Activated CD8-positive, alpha-beta T cell treated with anti-CD3 and anti-CD28 coated beads for 36 hours (primary cell): ENCODE data around the gene PMEPA1. TPM values are rescaled to one million over a fixed set of nuclear protein-coding genes. Genes with fewer than 3 reads are reported as not detected.

Source experiments
- ATAC-seq: fragments of 200-7000 bp; cut with Tn5 transposase; one replicate; pipeline ENCODE4 v1.10.0; 2021; ENCODE audit warnings: mild to moderate bottlenecking, moderate library complexity
- CTCF ChIA-PET: fragments of 350-600 bp; sonication (Branson Sonifier 250); formaldehyde crosslinking; loops from one replicate; lab custom pipeline; 2021; ENCODE audit warnings: antibody characterized with exemption; lab: Charles Lee
- POLR2A ChIA-PET: fragments of 350-600 bp; sonication (Branson Sonifier 250); formaldehyde crosslinking; loops from one replicate; lab custom pipeline; 2021; ENCODE audit warnings: antibody characterized with exemption; lab: Charles Lee
- DNase-seq: peaks from one replicate; pipeline ENCODE4 v3.0.0-alpha.2; 2020
- H3K27ac Mint-ChIP-seq: one replicate; pipeline ENCODE4 v1.8.0; 2021; ENCODE audit warnings: mild to moderate bottlenecking, mixed read lengths
- H3K27me3 Mint-ChIP-seq: one replicate; pipeline ENCODE4 v1.8.0; 2021; ENCODE audit warnings: mixed read lengths
- H3K36me3 Mint-ChIP-seq: one replicate; pipeline ENCODE4 v1.8.0; 2021; ENCODE audit warnings: low read depth, mixed read lengths
- H3K4me1 Mint-ChIP-seq: one replicate; pipeline ENCODE4 v1.8.0; 2021; ENCODE audit warnings: low read depth, mixed read lengths
- H3K4me3 Mint-ChIP-seq: one replicate; pipeline ENCODE4 v1.8.0; 2021; ENCODE audit warnings: mild to moderate bottlenecking, moderate library complexity, mixed read lengths
- H3K9me3 Mint-ChIP-seq: one replicate; pipeline ENCODE4 v1.8.0; 2021; ENCODE audit warnings: mixed read lengths
- intact Hi-C: fragments of 100-400 bp; cut with micrococcal nuclease; formaldehyde crosslinking; loops from one replicate; pipeline ENCODE4 v1.10.0; 2022
- total RNA-seq, 2 experiments: library from RNA; stranded (reverse); gene quantifications; one replicate each; pipeline ENCODE4 v1.2.3, GENCODE V29; 2021
- TF ChIP-seq, protein P1 (sequence below): fragments of 200-600 bp; IDR thresholded peaks from one replicate; pipeline ENCODE4 v1.8.0; 2022; ENCODE audit warnings: antibody characterized with exemption, mild to moderate bottlenecking

Gene PMEPA1
- total RNA-seq, 2 experiments from 2014 or later, result 1.7 to 2.0 TPM

DNA sequence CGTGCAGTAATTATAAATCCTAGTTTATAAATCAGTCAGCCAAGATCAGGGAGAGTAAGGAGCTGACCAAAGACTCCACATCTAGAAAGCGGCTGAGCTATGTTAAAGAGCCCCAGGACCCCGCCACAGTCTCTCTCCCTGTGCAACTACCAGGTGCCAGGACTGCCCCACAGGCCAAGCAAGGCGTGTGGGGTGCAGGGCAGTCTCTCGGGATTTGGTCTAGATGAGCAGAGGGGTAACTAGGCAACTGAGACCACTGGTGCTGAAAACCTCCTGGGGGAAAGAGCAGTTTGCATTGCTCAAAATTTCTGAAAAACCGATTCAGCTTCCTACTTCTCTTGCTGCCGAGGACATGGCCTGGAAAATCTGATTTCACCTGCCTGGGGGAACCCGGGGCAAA, 10.4 kb downstream of the PMEPA1 start:
- ChIA-PET POLR2A (interaction anchor here (2.6 kb wide), 1 partner anchor 10 kb away, joined by 24 read pairs; the partner anchor contains the start of gene PMEPA1), CTCF (no interaction called here)
- intact Hi-C loops, result loop anchor here (5.0 kb wide), 1 partner anchor 77 kb away; the partner anchor contains the start of gene ZBP1
- no peaks in the 10 kb centered on the region for H3K9me3 Mint-ChIP-seq
- ATAC-seq (no peak), DNase-seq (no peak)
- no peak overlapping the region for H3K27ac Mint-ChIP-seq
- H3K36me3 Mint-ChIP-seq, result no peaks in the 10 kb centered on the region
- no peak overlapping the region for H3K4me3 Mint-ChIP-seq
- no peaks in the 10 kb centered on the region for H3K27me3 Mint-ChIP-seq
- H3K4me1 Mint-ChIP-seq, result peaks cover 33% of the 10 kb centered on the region
- TF ChIP-seq, protein P1, sequence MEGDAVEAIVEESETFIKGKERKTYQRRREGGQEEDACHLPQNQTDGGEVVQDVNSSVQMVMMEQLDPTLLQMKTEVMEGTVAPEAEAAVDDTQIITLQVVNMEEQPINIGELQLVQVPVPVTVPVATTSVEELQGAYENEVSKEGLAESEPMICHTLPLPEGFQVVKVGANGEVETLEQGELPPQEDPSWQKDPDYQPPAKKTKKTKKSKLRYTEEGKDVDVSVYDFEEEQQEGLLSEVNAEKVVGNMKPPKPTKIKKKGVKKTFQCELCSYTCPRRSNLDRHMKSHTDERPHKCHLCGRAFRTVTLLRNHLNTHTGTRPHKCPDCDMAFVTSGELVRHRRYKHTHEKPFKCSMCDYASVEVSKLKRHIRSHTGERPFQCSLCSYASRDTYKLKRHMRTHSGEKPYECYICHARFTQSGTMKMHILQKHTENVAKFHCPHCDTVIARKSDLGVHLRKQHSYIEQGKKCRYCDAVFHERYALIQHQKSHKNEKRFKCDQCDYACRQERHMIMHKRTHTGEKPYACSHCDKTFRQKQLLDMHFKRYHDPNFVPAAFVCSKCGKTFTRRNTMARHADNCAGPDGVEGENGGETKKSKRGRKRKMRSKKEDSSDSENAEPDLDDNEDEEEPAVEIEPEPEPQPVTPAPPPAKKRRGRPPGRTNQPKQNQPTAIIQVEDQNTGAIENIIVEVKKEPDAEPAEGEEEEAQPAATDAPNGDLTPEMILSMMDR, result no peak

DNA sequence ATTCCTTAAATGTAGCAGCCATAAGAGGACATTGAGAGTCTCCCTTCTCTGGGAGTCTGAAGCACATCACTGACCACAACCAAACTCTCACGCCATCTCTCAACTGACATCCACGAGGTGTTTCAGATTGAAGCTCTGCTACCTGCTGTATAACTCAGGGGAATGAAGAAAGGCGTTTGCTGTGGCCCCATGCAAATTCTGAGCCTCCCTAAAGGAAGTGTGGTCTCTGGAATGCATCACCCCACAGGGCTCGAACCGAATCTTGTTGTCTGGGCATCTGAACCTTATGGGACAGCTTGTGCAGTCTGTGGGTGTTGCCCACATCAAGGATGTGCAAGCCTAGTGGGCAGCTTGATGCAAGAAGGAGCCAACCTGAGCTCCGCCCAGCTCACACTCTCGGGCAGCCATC, 10.9 kb downstream of the PMEPA1 start:
- H3K4me3 Mint-ChIP-seq, result no peak overlapping the region
- intact Hi-C loops, result loop anchor here (5.0 kb wide), 1 partner anchor 77 kb away; the partner anchor contains the start of gene ZBP1
- H3K9me3 Mint-ChIP-seq, result no peaks in the 10 kb centered on the region
- ATAC-seq (no peak), DNase-seq (peak; percentile 30)
- CTCF ChIA-PET, result interaction anchor here (0.8 to 1.1 kb wide), 2 partner anchors 9 to 11 kb away, joined by 3 to 4 read pairs; no protein-coding TSS in a partner anchor
- POLR2A ChIA-PET, result interaction anchor here (2.6 kb wide), 1 partner anchor 11 kb away, joined by 24 read pairs; the partner anchor contains the start of gene PMEPA1
- H3K36me3 Mint-ChIP-seq, result no peaks in the 10 kb centered on the region
- TF ChIP-seq, protein P1, result no peak
- peaks cover 33% of the 10 kb centered on the region for H3K4me1 Mint-ChIP-seq
- H3K27me3 Mint-ChIP-seq, result no peaks in the 10 kb centered on the region
- H3K27ac Mint-ChIP-seq, result no peak overlapping the region

DNA sequence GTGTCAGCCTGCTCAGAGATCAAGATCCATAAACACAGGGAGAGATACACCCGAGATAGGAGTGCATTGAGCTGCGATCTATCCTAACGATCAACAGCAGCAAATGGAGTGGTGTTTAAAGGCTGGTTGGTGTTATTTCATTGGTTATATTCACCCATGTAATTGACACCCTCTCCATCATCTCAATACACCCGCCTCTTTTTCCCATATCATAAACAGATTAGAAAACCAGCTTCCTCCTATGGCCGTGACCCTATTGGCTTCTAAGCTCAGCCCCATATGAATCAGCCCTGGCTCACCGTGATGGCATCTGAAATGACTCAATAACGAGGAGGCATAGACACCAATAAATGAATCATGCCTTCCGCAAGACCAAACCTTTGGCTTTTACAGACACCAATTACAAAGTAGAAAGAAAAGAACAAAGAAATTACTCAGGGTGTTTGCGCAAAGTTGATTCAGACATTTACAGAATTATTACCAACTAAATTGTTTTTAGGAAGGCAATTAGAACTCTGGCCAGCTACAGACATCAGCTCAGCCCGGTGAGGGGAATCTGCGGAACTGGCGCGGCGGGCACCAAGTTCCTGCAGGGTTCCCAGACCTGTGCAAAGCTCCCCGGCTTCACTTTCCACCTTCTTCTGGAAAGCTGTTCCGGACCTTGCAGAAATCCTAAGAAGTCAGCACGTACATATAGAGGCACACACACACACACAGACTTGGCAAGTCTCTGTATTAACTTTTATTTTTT, 11.5 kb downstream of the PMEPA1 start:
- Mint-ChIP-seq H3K4me1 (peaks cover 33% of the 10 kb centered on the region), H3K27me3 (no peaks in the 10 kb centered on the region), H3K27ac (peak overlapping the region; percentile 69), H3K9me3 (no peaks in the 10 kb centered on the region), H3K36me3 (no peaks in the 10 kb centered on the region), H3K4me3 (peak overlapping the region; percentile 13)
- peak; percentile 90 for DNase-seq
- ATAC-seq, result peak; percentile 99
- TF ChIP-seq, protein P1, result no peak
- intact Hi-C loops, result loop anchor here (5.0 kb wide), 1 partner anchor 76 kb away; the partner anchor contains the start of gene ZBP1
- POLR2A ChIA-PET, result interaction anchor here (1.0 to 2.6 kb wide), 2 partner anchors 11 to 14 kb away, joined by 4 to 24 read pairs; partner anchors contain the start of gene PMEPA1
- CTCF ChIA-PET, result interaction anchor here (0.8 to 1.1 kb wide), 4 partner anchors 10 to 76 kb away, joined by 3 to 4 read pairs (median 4); no protein-coding TSS in a partner anchor

DNA sequence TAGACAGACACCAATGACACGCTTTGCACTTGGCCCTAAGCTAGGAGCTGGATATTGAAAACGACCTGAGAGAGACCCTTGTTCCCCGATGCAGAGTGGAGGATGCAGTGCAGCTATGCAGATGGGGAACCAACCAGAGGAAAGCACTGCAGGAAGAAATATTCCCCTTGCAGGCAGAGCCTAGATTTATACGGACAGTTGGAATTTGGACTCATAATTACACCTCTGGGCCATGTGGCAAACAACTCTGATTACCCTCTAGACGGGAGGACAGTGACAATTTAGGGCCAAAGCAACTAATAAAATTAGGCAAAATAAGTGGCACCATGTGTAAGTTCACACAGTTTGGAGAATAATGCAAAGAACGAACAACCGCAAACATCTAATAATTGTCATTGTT, 12.3 kb downstream of the PMEPA1 start:
- no peak for DNase-seq
- intact Hi-C loops, result loop anchor here (5.0 kb wide), 1 partner anchor 75 kb away; the partner anchor contains the start of gene ZBP1
- Mint-ChIP-seq H3K9me3 (no peaks in the 10 kb centered on the region), H3K36me3 (no peaks in the 10 kb centered on the region), H3K4me1 (peaks cover 33% of the 10 kb centered on the region), H3K27ac (no peak overlapping the region), H3K27me3 (no peaks in the 10 kb centered on the region), H3K4me3 (no peak overlapping the region)
- TF ChIP-seq, protein P1, result no peak
- ATAC-seq, result no peak
- POLR2A ChIA-PET, result interaction anchor here (1.0 to 2.6 kb wide), 2 partner anchors 12 to 15 kb away, joined by 4 to 24 read pairs; partner anchors contain the start of gene PMEPA1
- CTCF ChIA-PET, result interaction anchor here (0.8 to 1.0 kb wide), 2 partner anchors 44 to 75 kb away, joined by 3 to 4 read pairs; no protein-coding TSS in a partner anchor
